Tibial nerve (tissue), 4 donors: ENCODE results near the gene GOLGA6D. TPM values are rescaled to one million over a fixed set of nuclear protein-coding genes. Genes with fewer than 3 reads are reported as not detected.
"Not testable (repeated sequence)": the region's sequence is repeated elsewhere in the genome, so short reads cannot be mapped to it uniquely, and the experiment has no call there.

Experiments
- DNase-seq, 2 donors: peaks; one replicate each; pipeline ENCODE4 v3.0.0-alpha.2; 2019; ENCODE audit warnings: low spot score in 2 of 2
- H3K27ac ChIP-seq, 4 donors: fragments of 200-600 bp; sonication (generic) in 3 of 4; one replicate each; pipeline ENCODE4 v1.5.1; 2017 to 2019; ENCODE audit warnings: mild to moderate bottlenecking in 1 of 4
- H3K27me3 ChIP-seq, 2 donors: fragments of 200-600 bp; sonication (generic) in 1 of 2; one replicate each; pipeline versions ENCODE4 v1.5.1 to v1.6.0; 2017 to 2019
- H3K36me3 ChIP-seq, 3 donors: fragments of 200-600 bp; sonication (generic); one replicate each; pipeline ENCODE4 v1.5.1; 2018 to 2019
- H3K4me1 ChIP-seq, 4 donors: fragments of 200-600 bp; sonication (generic) in 3 of 4; one replicate each; pipeline ENCODE4 v1.5.1; 2017 to 2019
- H3K4me3 ChIP-seq, 4 donors: fragments of 200-600 bp; sonication (generic) in 3 of 4; one replicate each; pipeline ENCODE4 v1.5.1; 2017 to 2019; ENCODE audit warnings: mild to moderate bottlenecking in 1 of 4, moderate library complexity in 1 of 4
- H3K9me3 ChIP-seq, 4 donors: fragments of 200-600 bp; sonication (generic) in 3 of 4; one replicate each; pipeline ENCODE4 v1.5.1; 2017 to 2019
- EP300 ChIP-seq, 2 donors: sonication (generic); formaldehyde crosslinking; IDR thresholded peaks; one replicate each; pipeline ENCODE4 v1.6.1; 2017; ENCODE audit warnings: antibody characterized with exemption in 2 of 2, mild to moderate bottlenecking in 1 of 2
- POLR2A ChIP-seq, 2 donors: fragments of 450-650 bp; IDR thresholded peaks; one replicate each; pipeline ENCODE4 v1.6.1; 2017; ENCODE audit warnings: antibody characterized with exemption in 2 of 2, mild to moderate bottlenecking in 2 of 2, moderate library complexity in 2 of 2
- WGBS, 2 donors: methylation state at CpG; one replicate each; pipeline ENCODE4 v1.1.5; 2018; 5-methylcytosine and 5-hydroxymethylcytosine counted together
- total RNA-seq, 4 donors: library from RNA; depleted of rRNA; stranded (reverse); fragments of >200 nt; gene quantifications; one replicate each; pipeline ENCODE4 v1.1.0, GENCODE V29; 2016
- TF ChIP-seq, protein P1 (sequence below), 5 experiments: fragments of 200-600 bp in 3 of 5; fragments of 450-650 bp in 2 of 5; sonication (generic) in 3 of 5; IDR thresholded peaks; one replicate each; pipeline ENCODE4 v1.5.1; 2016 to 2019; ENCODE audit warnings: antibody characterized with exemption in 5 of 5, mild to moderate bottlenecking in 3 of 5, moderate library complexity in 2 of 5

The GOLGA6D gene
- total RNA-seq, 4 donors from 2014 or later = not detected

DNA sequence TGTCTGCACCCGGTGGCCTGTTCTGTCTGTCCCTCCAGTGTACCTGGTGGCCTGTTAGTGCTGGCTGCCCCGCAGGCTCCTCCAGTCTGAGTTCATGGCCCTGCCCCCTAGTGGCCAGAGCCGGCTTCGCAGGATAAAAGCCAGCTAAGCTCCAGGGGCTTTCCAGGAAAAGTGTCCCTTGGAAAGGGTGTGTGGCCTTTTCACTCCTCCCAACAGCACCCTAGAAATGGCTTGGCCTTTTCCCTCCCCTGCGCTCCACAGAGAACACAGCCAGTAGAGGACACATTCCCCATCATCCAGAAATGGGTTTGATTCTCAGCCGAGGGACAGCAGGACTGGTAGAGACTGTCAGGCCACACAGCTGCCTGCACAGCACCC is 16.7 kb downstream of the GOLGA6D start:
- DNase-seq = peak; percentile 28 to 44
- not testable (repeated sequence) for H3K27ac ChIP-seq, H3K36me3 ChIP-seq, H3K4me3 ChIP-seq, H3K9me3 ChIP-seq, H3K4me1 ChIP-seq, H3K27me3 ChIP-seq
- TF ChIP-seq, protein P1, sequence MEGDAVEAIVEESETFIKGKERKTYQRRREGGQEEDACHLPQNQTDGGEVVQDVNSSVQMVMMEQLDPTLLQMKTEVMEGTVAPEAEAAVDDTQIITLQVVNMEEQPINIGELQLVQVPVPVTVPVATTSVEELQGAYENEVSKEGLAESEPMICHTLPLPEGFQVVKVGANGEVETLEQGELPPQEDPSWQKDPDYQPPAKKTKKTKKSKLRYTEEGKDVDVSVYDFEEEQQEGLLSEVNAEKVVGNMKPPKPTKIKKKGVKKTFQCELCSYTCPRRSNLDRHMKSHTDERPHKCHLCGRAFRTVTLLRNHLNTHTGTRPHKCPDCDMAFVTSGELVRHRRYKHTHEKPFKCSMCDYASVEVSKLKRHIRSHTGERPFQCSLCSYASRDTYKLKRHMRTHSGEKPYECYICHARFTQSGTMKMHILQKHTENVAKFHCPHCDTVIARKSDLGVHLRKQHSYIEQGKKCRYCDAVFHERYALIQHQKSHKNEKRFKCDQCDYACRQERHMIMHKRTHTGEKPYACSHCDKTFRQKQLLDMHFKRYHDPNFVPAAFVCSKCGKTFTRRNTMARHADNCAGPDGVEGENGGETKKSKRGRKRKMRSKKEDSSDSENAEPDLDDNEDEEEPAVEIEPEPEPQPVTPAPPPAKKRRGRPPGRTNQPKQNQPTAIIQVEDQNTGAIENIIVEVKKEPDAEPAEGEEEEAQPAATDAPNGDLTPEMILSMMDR (IDR thresholded peaks at IDR 0.05) = peak in 4 of 5 experiments; percentile 18 to 66 (median 48)
- WGBS, 2 donors = 4% methylated on average over 4 of the region's 6 CpGs; no CpG with 5 or more reads in 1 of the 2 donors

DNA sequence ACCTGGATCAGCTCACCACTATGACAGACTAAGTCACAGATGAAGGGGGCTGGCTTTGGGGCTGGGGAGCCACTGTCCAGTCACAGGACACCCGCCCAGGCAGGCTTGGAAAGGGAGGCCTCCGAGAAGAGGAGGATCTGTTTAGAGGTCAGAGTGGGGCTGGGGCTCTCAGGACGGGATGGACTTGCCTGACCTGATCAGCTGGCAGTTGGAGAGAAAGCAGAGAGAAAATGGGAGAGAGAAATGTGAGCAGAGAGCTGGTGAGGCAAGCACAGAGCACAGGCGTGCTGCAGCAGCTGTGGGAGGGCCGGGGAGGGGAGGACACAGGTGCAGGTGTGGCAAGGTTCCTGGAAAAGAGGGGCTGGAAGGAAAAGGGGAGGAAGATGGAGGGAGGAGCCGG is 17.4 kb downstream of the GOLGA6D start:
- H3K27me3 ChIP-seq = peaks cover 0 to 11% of the 10 kb centered on the region in 2 donors
- DNase-seq = not testable (repeated sequence)

DNA sequence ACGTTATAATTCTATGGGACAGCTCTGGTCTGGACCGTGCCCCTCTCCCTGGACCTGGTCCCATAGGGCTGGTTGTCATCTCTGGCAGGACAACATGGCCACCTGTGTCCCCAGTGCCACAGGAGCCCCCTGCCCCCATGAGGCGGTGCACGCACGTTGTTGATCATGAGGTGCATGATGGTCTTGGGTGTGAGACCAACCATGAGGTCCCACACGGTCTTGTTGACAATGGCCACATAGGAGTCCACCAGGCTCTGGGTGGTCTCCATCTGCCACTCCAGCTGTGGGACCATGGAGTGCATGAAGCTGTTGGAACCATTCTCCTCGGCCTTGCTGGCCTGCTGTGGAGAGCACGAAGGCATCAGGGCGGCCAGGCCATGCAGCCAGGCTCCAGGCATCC is 19.7 kb downstream of the GOLGA6D start:
- WGBS, 2 donors = 82 to 91% methylated on average over 9 of the region's 9 CpGs
- Histone ChIP-seq H3K27ac (no peak overlapping the region), H3K36me3 (no peaks in the 10 kb centered on the region), H3K4me1 (no peaks in the 10 kb centered on the region), H3K27me3 (peaks cover 0 to 31% of the 10 kb centered on the region in 2 donors), H3K9me3 (no peaks in the 10 kb centered on the region), H3K4me3 (no peak overlapping the region)
- no peak for TF ChIP-seq POLR2A (IDR thresholded peaks at IDR 0.05)
- TF ChIP-seq, protein P1 (IDR thresholded peaks at IDR 0.05) = no peak
- no peak for TF ChIP-seq EP300 (IDR thresholded peaks at IDR 0.05)
- DNase-seq = no peak

More for the DNA sequence above, 17.4 kb downstream of the GOLGA6D start:
- 49 to 61% methylated on average over 5 to 6 of the region's 6 CpGs for WGBS, 2 donors
- H3K4me3 ChIP-seq, H3K9me3 ChIP-seq, H3K27ac ChIP-seq, H3K4me1 ChIP-seq, H3K36me3 ChIP-seq: not testable (repeated sequence)

DNA sequence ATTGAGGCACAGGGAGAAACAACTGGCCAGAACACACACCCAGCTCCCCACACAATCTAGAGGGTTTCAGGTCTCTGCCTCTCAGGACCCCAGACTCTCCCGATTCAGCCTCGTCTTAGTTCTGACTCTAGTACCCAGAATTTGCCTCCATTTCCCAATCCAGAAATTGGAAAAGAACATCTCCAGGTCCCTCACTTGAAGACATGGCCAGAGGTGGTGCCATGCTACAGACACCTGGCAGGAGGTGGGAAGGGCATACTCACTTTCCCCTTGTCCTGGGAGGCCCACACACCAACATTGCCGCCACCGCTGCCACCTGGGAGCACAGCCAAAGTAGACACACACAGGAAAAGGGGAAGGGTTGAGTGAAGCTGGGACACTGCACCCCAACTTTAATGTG is 20.1 kb downstream of the GOLGA6D start:
- WGBS, 2 donors = 97 to 98% methylated on average over 4 of the region's 4 CpGs
- H3K9me3 ChIP-seq, DNase-seq: not testable (repeated sequence)

DNA sequence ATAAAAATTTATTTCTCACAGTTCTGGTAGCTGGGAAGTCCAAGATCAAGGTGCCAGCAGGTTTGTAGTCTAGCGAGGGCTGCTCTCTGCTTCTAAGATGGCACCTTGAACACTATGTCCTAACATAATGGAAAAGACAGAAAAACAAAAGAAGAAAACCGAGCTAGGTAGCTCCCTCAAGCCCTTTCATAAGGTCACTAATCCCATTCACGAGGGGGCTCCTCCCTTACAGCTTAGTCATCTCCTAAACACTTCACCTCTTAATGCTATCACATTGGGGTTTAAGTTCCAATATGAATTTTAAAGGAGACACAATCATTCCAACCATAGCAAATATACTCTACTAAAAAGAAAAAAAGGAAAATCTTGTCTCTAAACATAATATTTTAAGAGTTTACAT is 23.6 kb downstream of the GOLGA6D start:
- H3K27me3 ChIP-seq = peaks cover 0 to 46% of the 10 kb centered on the region in 2 donors
- DNase-seq = no peak

More for the DNA sequence above, 20.1 kb downstream of the GOLGA6D start:
- peaks cover 0 to 35% of the 10 kb centered on the region in 2 donors for H3K27me3 ChIP-seq
- not testable (repeated sequence) for H3K4me1 ChIP-seq, H3K36me3 ChIP-seq, H3K27ac ChIP-seq, H3K4me3 ChIP-seq

DNA sequence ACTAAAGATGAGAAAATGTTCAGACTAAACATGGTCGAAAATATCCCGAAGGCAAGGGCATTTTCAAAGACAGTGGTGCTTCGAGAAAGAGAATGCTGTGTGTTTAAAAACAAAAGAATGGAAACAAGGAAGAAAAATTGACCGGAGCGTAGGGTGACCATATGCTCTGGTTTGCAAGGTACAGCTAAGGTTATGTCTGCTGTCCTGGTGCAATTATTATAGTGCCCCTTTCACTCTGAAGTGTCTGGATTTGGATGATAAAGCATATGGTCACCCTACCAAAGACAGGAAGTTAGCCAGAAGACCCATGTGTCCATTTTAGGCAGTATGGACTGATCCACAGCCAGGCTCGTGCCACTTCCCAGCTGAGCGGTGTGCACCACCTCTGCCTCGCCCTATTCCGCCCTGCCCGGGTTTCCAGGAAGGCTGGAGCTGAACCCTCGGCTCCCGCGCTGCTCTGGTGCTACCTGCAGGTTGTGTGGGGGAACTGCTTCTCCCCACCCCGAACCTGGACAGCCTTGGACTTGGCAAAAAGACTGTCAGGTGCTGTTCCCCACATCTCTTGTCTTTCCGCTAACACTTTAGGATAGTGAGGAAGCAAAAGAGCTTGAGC is 25.2 kb downstream of the GOLGA6D start:
- H3K27me3 ChIP-seq = peaks cover 0 to 46% of the 10 kb centered on the region in 2 donors
- H3K36me3 ChIP-seq = no peaks in the 10 kb centered on the region
- no peak overlapping the region for H3K27ac ChIP-seq
- H3K9me3 ChIP-seq = no peaks in the 10 kb centered on the region
- H3K4me3 ChIP-seq = no peak overlapping the region
- WGBS, 2 donors = 31 to 42% methylated on average over 11 to 15 of the region's 15 CpGs
- H3K4me1 ChIP-seq = no peaks in the 10 kb centered on the region
- TF ChIP-seq, protein P1 (IDR thresholded peaks at IDR 0.05) = peak in 1 of 5 experiments; percentile 21
- TF ChIP-seq POLR2A (IDR thresholded peaks at IDR 0.05) (no peak), EP300 (IDR thresholded peaks at IDR 0.05) (no peak)
- no peak for DNase-seq

More for the DNA sequence above, 23.6 kb downstream of the GOLGA6D start:
- Histone ChIP-seq H3K27ac (no peak overlapping the region), H3K4me3 (no peak overlapping the region), H3K36me3 (no peaks in the 10 kb centered on the region), H3K4me1 (no peaks in the 10 kb centered on the region), H3K9me3 (no peaks in the 10 kb centered on the region)
- TF ChIP-seq, protein P1 (IDR thresholded peaks at IDR 0.05) = no peak
- TF ChIP-seq EP300 (IDR thresholded peaks at IDR 0.05) (no peak), POLR2A (IDR thresholded peaks at IDR 0.05) (no peak)
- 58 to 64% methylated on average over 3 of the region's 3 CpGs for WGBS, 2 donors
